ENCODE data around the gene TARS3.

TARS3 gene

GRCh38 chr15:101698314-101698713 lies 26.0 kb downstream of the TARS3 start:
- DNase-seq (ENCODE audit: low read depth in 3 of 3), result no peak

GRCh38 chr15:101697488-101697887 lies 26.8 kb downstream of the TARS3 start:
- no peak for DNase-seq (ENCODE audit: low read depth in 3 of 3)

GRCh38 chr15:101696829-101697228 lies 27.4 kb downstream of the TARS3 start:
- DNase-seq (ENCODE audit: low read depth in 3 of 3), result no peak

- DNase-seq (ENCODE audit: low read depth in 3 of 3), result no peak
Measured at GRCh38 chr15:101694261-101694660, 30.0 kb downstream of the TARS3 start.

- DNase-seq (ENCODE audit: low read depth in 3 of 3), result no peak
Measured at GRCh38 chr15:101692801-101693598, 31.3 kb downstream of the TARS3 start.

GRCh38 chr15:101689901-101690300 lies 34.4 kb downstream of the TARS3 start:
- no peak for DNase-seq (ENCODE audit: low read depth in 3 of 3)

GRCh38 chr15:101686718-101687117 lies 37.6 kb downstream of the TARS3 start:
- no peak for DNase-seq (ENCODE audit: low read depth in 3 of 3)

GRCh38 chr15:101684877-101685276 lies 39.4 kb downstream of the TARS3 start:
- no peak for DNase-seq (ENCODE audit: low read depth in 3 of 3)

- DNase-seq (ENCODE audit: low read depth in 3 of 3), result no peak
Measured at GRCh38 chr15:101684384-101684783, 39.9 kb downstream of the TARS3 start.

- DNase-seq (ENCODE audit: low read depth in 3 of 3), result no peak
Measured at GRCh38 chr15:101679806-101680205, 44.5 kb downstream of the TARS3 start.

GRCh38 chr15:101676921-101677329 lies 47.3 kb downstream of the TARS3 start:
- DNase-seq (ENCODE audit: low read depth in 3 of 3), result no peak

GRCh38 chr15:101675796-101676582 lies 48.3 kb downstream of the TARS3 start:
- no peak for DNase-seq (ENCODE audit: low read depth in 3 of 3)

GRCh38 chr15:101675015-101675414 lies 49.3 kb downstream of the TARS3 start:
- no peak for DNase-seq (ENCODE audit: low read depth in 3 of 3)

GRCh38 chr15:101672298-101672697 lies 52.0 kb downstream of the TARS3 start:
- no peak for DNase-seq (ENCODE audit: low read depth in 3 of 3)

- no peak for DNase-seq (ENCODE audit: low read depth in 3 of 3)
Measured at GRCh38 chr15:101669744-101670143, 54.5 kb downstream of the TARS3 start.

- no peak for DNase-seq (ENCODE audit: low read depth in 3 of 3)
Measured at GRCh38 chr15:101667881-101668280, 56.4 kb downstream of the TARS3 start.

GRCh38 chr15:101664303-101664913 lies 59.9 kb downstream of the TARS3 start:
- DNase-seq (ENCODE audit: low read depth in 3 of 3), result no peak

- no peak for DNase-seq (ENCODE audit: low read depth in 3 of 3)
Measured at GRCh38 chr15:101662203-101662602, 62.1 kb downstream of the TARS3 start.

GRCh38 chr15:101660005-101660404 lies 64.3 kb downstream of the TARS3 start:
- no peak for DNase-seq (ENCODE audit: low read depth in 3 of 3)

- DNase-seq (ENCODE audit: low read depth in 3 of 3), result no peak
Measured at GRCh38 chr15:101657968-101658784, 66.1 kb downstream of the TARS3 start.

- DNase-seq (ENCODE audit: low read depth in 3 of 3), result no peak
Measured at GRCh38 chr15:101657171-101657570, 67.1 kb downstream of the TARS3 start.
